Midbrain (tissue), 1 donor: ENCODE measurements around the gene ARFGAP1.
"Not testable (repeated sequence)": the region's sequence is repeated elsewhere in the genome, so short reads cannot be mapped to it uniquely, and the experiment has no call there.

Experiments
- DNase-seq: peaks from one replicate; lab custom pipeline; 2025; lab: John Stamatoyannopoulos, UW

Gene ARFGAP1

GRCh38 chr20:63290677-63291472 lies 18.3 kb downstream of the ARFGAP1 start:
- DNase-seq, result no peak

- no peak for DNase-seq
Observed at GRCh38 chr20:63291811-63292210, 19.2 kb downstream of the ARFGAP1 start.

DNA sequence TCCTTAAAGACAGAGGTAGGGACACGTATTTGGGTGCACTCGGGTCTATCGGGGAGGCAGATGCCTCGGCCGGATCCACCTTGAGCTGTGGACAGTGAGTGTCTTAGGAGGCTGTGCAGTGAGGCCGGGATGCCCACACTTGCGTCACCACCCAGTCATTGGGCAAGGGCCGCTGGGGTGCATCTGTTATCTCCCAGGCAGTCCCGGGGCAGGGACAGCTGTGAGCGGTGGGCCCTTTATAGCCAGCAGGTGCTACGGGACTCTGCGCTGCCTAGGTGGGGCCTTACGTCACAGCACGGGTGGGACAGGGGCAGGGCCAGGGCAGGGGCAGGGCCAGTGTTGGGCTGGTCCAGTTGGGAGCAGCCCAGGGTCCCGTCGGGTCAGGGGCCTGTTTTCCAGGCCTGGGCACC lies 19.7 kb downstream of the ARFGAP1 start:
- no peak for DNase-seq

DNA sequence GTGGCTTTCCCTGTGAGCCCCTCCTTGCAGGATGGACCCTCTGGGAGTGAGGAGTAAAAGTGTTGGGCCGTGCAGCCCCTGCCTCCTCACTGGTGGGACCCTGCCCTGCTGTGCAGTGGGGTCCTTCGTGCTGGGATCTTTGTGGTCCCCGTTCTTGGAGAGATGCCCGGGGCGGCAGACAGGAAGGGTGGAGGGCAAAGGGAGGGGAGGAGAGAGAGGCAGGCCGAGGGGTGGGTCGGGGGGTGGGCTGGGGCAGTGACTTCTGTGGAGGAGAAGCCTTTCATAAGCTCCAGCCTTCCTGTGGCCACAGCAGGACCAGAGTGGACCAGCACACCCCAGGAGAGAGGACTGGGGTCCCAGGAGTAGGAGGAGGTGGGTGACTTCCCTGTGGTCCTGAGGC lies 20.3 kb downstream of the ARFGAP1 start, which contains the start of gene COL20A1:
COL20A1 (plus strand) TSS at position 283 of the 400 bp plus-strand sequence. CDS start 1,922 bp downstream, outside the sequence.
- DNase-seq, result no peak

- DNase-seq, result no peak
Observed at GRCh38 chr20:63293456-63293855, 20.8 kb downstream of the ARFGAP1 start.

GRCh38 chr20:63293871-63294535 lies 21.4 kb downstream of the ARFGAP1 start:
- DNase-seq, result no peak

GRCh38 chr20:63294536-63294900 lies 21.9 kb downstream of the ARFGAP1 start:
- DNase-seq, result no peak

- no peak for DNase-seq
Observed at GRCh38 chr20:63295018-63295417, 22.4 kb downstream of the ARFGAP1 start.

DNA sequence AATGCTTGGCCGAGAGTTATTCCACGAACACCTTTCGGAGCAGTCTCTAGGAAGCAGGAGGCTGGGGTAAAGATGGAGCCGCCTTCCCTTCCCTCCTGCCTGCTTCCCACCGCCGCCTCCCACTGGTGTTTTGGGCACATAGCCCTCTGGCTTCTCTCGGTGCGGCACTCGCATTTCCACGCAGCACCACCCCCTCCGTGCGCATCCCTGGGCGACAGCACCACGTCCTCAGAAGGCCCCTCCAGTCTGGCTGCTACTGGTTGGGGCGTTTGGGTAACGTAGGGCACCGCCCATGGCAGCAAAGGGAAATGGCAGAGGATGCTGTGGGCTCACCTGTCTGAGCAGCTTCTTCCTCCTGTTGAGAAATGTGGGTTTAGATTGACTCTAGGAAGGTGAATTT lies 22.8 kb downstream of the ARFGAP1 start:
- no peak for DNase-seq

DNA sequence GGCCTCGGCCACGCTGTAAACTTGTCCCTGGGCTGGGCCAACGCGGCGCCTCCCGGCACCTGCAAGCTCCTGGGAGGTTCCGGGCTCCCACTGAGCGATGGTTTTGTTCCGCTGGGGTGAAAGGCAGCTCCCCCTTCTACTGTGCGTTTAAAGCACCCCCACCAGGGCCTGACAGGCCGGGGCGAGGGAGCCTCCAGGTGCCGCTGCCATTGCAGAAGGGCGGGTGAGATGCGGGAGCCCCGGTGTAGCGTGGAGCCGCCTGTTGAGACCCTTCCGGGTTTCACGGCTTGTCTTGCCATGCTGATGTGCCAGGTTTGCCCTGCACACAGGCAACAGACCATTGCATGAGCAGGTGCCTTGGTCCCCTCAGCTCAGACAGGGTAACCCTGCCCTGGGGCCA lies 23.2 kb downstream of the ARFGAP1 start:
- no peak for DNase-seq

GRCh38 chr20:63296531-63297299 lies 24.1 kb downstream of the ARFGAP1 start:
- DNase-seq, result no peak

DNA sequence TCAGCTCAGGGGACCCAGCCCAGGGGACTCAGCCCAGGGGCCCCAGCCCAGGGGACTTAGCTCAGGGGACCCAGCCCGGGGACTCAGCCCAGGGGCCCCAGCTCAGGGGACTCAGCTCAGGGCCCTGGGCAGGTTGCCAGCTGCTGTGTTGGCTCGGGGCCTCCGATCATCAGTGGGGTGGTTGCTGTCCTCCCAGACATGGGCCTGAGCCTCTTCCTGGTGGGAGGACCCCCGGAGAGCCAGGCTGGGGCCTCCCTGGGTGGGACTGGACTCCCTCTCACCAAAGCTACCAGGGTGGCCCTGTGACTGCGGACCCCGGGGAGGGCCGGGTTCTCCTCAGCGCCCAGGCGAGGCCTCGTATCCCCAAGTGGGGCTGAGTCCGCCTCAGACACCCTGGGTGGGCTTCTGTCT lies 24.8 kb downstream of the ARFGAP1 start:
- no peak for DNase-seq

- DNase-seq, result no peak
Observed at GRCh38 chr20:63297796-63298572, 25.4 kb downstream of the ARFGAP1 start.

DNA sequence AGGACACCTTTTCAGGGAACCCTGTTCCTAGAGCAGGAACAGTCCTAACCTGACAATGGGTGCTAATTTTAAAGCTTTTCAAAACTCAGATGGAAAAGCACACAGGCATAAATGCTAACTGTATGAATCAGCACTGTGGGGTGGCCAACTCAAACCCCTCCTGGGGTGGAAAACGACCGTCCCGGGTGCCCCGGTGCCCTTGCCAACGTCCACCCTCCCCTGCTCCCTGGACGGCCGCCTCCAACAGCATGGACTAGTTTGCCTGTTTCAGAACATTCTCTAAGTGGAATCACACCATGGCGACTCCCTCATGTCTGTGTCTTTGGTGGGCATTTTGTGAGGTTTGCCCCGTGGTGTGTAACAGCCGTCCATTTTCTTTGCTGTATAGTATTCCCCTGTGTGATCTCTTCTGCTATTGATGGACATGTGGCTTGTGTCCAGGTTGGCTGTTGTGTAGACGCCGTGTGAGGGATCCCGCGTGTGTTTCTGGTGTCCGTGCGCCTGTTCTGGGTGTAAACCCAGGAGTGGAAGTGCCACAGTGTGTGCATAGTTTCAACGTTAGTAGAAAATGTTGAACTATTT lies 26.2 kb downstream of the ARFGAP1 start:
- DNase-seq, result no peak

DNA sequence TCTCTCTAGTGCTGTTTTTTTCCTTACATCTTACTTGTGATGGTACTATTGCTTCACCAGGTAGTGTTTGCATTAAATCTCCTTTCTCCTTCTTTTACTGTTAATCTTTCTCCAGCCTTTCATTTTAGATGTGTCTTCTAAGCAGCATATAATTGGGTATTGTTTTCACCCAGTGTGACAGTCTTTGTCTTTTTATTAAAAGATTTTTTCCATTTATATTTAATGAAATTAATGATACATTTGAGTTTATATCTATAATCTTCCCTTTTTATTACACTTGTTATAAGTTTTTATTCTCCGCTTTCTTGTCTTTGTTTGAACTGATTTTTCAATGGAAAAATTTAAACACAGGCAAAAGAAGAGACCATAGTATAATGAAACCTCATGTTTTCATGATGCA lies 29.1 kb downstream of the ARFGAP1 start:
- no peak for DNase-seq

GRCh38 chr20:63303095-63303666 lies 30.6 kb downstream of the ARFGAP1 start:
- DNase-seq, result no peak

DNA sequence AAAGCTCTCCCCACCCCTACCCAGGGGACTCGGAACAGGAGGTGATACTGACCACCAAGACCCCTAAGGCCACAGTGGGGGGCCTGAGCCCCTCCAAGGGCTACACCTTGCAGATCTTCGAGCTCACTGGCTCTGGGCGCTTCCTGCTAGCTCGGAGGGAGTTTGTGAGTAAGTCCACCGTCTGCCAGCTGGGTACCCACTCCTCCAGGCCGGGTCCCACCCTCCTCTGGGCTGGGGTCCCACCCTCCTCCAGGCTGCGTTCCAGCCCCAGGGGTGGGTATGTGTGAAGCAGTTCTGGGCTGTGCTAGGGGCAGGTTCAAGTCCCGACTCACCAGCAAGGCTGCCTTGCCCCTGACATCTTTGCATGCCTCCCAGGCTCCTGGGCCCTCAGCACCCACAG lies 32.8 kb downstream of the ARFGAP1 start:
- DNase-seq, result no peak

DNA sequence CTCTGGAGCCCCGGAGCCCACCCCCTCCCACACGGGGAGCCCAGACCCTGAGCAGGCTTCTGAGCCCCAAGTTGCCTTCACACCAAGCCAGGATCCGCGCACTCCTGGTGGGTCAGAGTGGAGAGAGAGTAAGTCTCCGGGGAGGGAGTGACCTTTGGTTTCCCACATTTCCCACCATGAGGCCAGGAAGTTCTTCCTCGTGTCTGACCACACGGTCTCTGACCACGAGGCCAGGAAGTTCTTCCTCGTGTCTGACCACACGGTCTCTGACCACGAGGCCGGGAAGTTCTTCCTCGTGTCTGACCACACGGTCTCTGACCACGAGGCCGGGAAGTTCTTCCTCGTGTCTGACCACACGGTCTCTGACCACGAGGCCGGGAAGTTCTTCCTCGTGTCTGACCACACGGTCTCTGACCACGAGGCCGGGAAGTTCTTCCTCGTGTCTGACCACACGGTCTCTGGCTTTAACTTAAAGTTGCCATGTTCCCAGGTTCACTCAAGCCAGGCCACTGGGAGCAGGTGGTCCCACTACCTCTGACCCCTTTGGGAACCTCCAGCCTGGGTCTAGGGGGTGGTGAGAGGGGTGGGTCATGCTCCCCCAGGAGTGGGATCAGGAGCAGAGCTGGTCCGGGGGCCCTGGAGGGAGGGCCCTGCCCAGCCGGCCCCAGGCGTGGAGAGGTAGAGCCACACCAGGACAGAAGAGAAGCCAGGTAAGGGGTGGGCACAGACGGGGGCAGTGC lies 33.5 kb downstream of the ARFGAP1 start:
- not testable (repeated sequence) for DNase-seq

- DNase-seq, result no peak
Observed at GRCh38 chr20:63306673-63307537, 34.3 kb downstream of the ARFGAP1 start.
